ENCODE results near the gene CSNK1G1.

CSNK1G1 gene

DNA sequence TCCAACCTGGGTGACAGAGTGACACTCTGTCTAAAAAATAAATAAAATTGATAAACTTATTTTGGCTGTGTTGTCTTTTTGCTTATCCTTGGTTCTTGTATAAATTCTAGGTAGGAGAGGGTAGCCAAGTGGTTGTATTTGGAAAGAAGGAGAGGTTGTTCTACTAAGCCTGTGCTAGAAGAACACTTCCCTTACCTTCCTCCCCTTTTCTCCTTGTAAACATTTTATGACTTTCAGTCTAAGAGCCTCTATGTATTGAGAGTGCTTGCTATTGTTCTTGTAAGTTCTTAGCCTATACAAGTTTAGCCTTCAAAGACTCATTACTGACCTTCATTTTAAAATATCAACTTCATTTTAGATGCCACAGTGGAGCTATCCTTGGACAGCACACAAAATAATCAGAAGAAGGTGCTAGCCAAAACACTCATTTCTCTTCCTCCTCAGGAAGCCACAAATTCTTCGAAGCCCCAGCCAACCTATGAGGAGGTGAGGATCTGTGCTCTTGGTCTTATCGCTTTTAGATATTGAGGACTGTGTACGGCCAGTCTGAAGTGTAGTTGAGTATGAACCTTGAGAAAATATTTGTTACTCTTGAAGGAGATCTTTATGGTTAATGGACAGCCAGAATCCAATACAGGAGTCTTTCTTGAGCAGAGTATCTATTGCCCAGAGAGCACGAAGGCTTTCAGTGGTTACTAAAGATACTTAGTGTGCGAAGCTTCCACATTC, 238.1 kb downstream of the CSNK1G1 start:
- H3K9me3 Mint-ChIP-seq: no peaks in the 10 kb centered on the region
- H3K4me3 Mint-ChIP-seq: no peak overlapping the region
- H3K4me1 Mint-ChIP-seq: no peaks in the 10 kb centered on the region
- peak overlapping the region in 1 of 3 experiments; percentile 55 for H3K27ac Mint-ChIP-seq
- H3K36me3 Mint-ChIP-seq (ENCODE audit: low read depth): peaks cover 67% of the 10 kb centered on the region
- TF ChIP-seq CTCF (IDR thresholded peaks at IDR 0.05; ENCODE audit: unreplicated experiment in 3 of 3): no peak
- H3K27me3 Mint-ChIP-seq (ENCODE audit: low read depth): no peaks in the 10 kb centered on the region
